GM21825 (cell line): ENCODE data around the gene GNLY.
"Not testable (repeated sequence)": the region's sequence is repeated elsewhere in the genome, so short reads cannot be mapped to it uniquely, and the experiment has no call there.

Experiments
- ATAC-seq: cut with Tn5 transposase; IDR thresholded peaks from one replicate; pipeline ENCODE4 v1.9.1; 2021; ENCODE audit warnings: mild to moderate bottlenecking, moderate library complexity; ENCODE audit not compliant: unreplicated experiment

GNLY gene

GRCh38 chr2:85706599-85707296 is 12.6 kb downstream of the GNLY start:
- no peak for ATAC-seq

- ATAC-seq, result no peak
These were observed 13.1 kb downstream of the GNLY start for GRCh38 chr2:85707304-85707703.

GRCh38 chr2:85708641-85709040 is 14.5 kb downstream of the GNLY start:
- no peak for ATAC-seq

- no peak for ATAC-seq
These were observed 15.2 kb downstream of the GNLY start for GRCh38 chr2:85709401-85709811.

DNA sequence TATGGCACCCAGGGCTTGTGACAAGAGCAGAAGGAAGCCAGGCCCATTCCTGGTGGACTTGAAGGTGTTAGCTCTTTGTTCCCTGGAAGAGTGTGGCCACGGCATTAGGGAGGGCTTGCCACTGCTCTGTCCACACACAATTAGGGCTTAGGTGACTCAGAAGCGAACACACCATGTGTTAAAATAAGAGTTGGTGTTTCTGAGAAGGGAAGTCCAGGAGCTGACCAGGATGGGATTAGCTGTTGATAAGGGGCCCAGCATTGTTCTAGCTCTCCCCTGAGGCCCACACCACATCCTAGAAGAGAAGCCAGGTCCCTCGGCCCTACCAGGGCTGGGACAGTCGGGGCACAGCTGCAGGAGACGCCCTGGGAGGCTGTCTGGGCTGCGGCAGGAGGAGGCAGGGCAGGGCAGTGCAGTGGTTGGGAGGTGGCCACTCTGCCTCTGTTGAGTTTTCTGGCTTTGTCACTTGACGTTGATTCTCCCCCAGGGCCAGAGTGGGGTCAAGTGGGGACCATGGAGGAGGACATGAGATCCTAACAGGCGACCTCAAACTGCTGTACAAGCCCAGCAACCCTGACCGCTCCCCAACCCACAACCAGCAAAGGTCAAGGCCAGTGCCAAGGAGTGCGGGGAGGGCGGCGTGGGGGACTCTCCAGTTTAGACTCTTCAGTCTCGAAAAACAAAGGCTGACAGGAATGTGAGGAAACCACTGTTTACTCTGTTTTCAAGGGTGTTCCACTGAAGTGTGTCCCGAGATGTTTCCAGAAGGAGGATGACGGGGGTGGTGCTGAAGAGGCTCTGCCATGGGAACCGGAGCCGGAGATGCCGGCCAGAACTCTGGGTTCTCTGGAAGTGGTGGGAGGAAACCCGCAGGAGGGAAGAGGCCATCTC is 16.8 kb downstream of the GNLY start:
- ATAC-seq, result no peak

GRCh38 chr2:85711578-85712060 is 17.5 kb downstream of the GNLY start:
- no peak for ATAC-seq

- no peak for ATAC-seq
These were observed 18.2 kb downstream of the GNLY start for GRCh38 chr2:85712336-85712735.

DNA sequence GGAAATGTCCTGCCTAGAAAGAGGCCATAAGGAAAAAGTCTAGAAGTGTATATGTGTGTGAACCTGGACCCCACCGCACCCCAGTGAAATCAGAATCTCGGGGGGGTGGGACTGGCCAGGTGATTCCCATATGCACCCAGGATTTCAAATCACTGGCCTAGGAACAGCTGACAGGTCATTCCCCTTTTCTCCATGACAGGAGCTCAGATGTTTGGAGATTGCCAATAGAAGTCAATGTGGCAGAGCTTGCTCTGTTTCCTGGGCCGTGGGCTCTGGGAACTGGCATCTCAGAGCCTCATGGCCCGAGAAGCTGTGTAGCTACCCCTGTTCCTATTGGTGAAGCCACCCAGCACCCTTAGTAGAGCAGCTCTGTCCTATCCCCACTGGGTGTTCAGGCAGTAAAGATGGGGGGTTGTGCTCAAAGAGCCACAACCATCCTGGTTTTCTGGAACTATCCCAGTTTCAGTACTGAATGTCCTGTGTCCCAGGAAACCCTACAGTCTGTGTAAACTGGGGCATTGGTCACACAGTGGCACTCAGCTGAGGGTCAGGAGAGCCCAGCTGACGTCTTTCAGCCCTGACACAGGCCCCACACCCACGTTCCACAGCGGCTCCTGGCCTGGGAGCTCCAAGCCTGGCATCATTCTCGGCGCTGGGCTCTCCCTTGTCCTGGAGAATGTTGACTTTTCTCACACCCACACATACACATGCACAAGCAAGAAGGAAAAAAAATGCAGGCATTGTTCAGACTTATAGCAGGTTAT is 18.9 kb downstream of the GNLY start:
- ATAC-seq, result no peak

- ATAC-seq, result no peak
These were observed 19.7 kb downstream of the GNLY start for GRCh38 chr2:85713836-85714235.

DNA sequence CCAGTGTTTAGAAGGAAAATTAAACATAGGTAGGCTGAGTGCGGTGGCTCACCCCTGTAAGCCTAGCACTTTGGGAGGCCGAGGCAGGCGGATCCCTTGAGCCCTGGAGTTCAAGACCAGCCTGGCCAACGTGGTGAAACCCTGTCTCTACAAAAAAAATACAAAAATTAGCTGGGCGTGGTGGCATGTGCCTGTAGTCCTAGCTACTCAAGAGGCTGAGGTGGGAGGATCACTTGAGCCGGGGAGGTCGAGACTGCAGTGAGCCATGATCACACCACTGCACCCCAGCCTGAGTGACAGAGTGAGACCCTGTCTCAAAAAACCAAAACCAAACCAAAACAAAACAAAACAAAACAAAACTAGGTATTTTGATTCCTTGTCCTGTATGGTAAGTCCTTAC is 20.3 kb downstream of the GNLY start:
- not testable (repeated sequence) for ATAC-seq

DNA sequence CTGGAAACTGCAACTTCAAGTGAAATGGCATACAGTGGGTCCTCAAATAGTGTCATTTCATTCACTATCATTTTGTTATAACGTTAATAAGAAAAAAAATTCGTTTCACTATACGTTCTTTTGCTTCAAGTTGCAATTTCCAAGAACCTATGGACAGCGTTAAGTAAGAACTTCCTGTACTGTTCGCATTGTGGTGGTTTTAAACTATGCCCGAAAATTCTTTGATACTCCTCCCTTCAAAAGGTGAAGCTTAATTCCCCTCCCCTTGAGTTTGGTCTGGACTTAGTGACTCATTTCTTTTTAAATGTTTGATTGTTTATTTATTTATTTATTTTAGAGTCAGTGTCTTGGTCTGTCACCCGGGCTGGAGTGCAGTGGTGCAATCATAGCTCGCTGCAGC is 20.7 kb downstream of the GNLY start:
- no peak for ATAC-seq

DNA sequence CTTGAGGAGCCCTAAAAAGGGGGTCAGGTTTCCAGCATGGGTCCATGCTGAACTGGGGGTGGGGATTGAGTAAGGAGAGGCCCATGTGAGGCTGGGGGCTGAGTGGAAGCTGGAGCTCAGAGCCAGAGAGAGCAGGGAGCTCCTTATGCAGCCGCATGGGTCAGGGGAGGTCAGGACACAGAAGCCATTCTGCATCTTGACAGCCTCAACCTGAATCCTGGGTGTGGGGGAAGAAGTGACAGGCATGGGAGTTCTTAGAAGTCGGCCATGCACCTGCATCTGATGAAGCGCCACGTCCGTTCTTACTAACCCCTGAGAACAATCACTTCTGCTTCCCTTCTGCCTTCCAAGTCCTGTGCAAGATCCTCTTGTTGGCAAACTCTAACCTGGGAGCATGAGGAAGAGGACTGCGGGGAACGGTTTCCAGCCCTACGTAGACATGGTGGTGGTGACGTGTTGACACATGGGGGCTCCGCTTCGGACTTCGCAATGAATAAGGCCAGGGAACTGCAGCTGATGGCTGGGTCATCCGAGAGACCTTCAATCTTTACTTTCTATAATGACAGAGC is 22.3 kb downstream of the GNLY start:
- ATAC-seq, result no peak

- ATAC-seq, result no peak
These were observed 23.3 kb downstream of the GNLY start for GRCh38 chr2:85717308-85718008.

- ATAC-seq, result no peak
These were observed 23.8 kb downstream of the GNLY start for GRCh38 chr2:85718009-85718391.

DNA sequence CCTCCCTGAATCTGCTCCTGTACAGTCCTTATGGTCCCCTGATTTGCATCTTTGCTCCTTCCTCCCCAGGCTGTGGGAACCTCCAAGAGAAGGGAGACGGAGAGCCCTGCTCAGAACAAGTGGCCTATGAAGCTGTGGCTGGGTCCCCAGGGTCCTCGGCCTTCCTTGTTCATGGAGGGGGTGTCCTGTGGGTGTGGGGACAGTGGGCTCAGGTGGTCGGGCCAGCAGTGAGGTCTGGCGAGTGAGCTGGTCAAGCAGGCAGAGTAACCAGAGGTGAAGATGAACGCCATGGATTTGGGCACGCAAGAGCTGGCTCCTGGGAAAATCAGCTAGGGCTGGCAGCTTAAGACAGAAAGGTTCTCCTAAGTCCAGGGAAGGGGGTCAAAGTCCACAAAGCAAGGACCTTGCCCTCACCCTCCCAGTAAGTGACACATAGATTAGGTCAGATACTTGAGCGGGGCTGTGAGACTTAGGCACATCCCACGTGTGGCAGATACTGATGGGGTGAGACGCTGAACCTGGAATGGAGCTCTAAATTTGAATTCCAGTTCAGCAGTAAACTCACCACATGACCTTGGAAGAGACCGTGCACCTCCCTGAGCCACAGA is 24.8 kb downstream of the GNLY start:
- ATAC-seq, result no peak

GRCh38 chr2:85719609-85720240 is 25.6 kb downstream of the GNLY start:
- ATAC-seq, result no peak

DNA sequence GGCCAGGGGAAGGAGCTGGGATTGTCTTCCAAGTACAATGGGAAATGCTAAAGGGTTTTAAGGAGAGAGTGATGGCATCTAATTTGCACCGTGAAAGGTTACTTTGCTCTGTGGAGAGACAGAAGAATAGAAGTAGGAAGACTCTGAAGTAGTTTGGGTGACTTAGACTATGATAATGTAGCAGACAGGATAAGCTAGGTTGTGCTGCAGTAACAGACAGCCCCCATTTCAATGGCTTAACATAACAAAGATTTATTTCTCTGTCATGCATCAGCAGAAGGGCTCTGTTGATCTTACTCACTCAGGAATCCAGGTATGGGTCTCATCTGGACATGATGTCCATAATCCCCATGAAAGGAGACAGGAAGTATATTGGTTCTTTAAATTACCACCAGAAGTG is 26.4 kb downstream of the GNLY start:
- ATAC-seq, result no peak

DNA sequence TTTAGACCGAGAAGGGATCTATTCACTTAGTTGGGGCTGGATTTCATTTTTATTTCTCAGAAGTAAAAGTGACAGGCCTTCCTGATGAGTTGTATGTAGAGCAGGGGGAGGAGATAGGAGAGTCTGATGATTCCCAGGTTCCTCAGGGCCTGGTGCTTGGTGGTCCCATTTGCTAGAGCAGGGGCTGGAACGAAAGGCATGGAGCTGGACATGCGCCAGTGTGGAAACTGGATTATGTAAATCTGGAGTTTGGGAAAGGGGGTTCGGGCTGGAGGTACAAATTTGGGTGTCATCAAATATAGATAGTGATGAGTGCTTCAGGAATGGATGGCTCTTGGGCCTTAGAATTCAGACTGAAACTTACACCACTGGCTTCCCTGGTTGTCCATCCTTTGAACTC is 27.5 kb downstream of the GNLY start:
- no peak for ATAC-seq

DNA sequence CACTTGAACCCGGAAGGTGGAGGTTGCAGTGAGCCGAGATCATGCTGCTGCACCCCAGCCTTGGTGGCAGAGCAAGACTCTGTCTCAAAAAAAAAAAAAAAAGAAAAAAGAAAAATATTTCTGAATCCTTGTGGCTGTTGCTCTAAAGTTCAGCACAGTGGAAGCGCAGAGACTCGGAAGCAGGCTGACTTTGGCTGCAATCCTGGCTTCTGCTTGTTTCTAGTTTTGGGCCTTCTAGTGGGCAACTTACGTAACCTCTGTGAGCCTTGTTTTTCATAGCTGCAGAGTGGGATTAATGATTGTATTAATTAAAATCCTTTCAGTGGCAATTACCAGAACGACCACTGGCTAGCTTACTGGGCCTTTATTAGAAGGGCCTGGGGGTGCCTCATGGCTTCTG is 28.4 kb downstream of the GNLY start:
- no peak for ATAC-seq
